ENCODE data around the gene SUCNR1.
"Not testable (repeated sequence)": the region's sequence is repeated elsewhere in the genome, so short reads cannot be mapped to it uniquely, and the experiment has no call there.

Gene SUCNR1

DNA sequence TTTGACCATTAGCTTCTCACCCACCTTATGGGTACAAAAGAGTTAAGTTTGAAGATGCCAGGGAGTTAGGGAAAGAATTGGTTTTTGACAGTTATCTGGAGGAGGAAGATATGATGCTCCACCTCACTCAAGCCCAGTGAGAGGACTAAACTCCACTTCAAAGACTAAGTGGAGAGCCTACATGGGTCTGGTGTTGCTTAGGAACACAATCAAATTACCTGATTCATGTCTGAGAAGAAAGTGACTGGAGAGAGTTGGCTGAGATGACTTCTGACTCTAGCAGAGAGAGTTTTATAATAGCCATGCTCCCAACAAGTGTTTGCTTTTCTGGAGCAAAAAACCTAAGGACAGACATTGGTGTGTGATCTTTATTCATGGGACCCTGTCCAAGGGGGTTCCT lies 43.3 kb downstream of the SUCNR1 start:
- Histone ChIP-seq H3K27ac (no peak overlapping the region), H3K9me3 (ENCODE audit: low read depth, low read length) (no peaks in the 10 kb centered on the region), H3K4me3 (no peak overlapping the region), H3K36me3 (ENCODE audit: insufficient read depth, low read length) (no peaks in the 10 kb centered on the region), H3K9ac (ENCODE audit: insufficient read length) (no peak overlapping the region)
- DNase-seq (ENCODE audit: low read depth, low spot score), result no peak
- TF ChIP-seq FOXP2 (optimal IDR thresholded peaks at IDR 0.05; ENCODE audit: control extremely low read depth, extremely low read length, insufficient read depth), result no peak
- TF ChIP-seq EZH2 (IDR thresholded peaks at IDR 0.05), result no peak
- TF ChIP-seq POLR2AphosphoS5 (IDR thresholded peaks at IDR 0.05; ENCODE audit: borderline replicate concordance, low read depth, low read length), result no peak

DNA sequence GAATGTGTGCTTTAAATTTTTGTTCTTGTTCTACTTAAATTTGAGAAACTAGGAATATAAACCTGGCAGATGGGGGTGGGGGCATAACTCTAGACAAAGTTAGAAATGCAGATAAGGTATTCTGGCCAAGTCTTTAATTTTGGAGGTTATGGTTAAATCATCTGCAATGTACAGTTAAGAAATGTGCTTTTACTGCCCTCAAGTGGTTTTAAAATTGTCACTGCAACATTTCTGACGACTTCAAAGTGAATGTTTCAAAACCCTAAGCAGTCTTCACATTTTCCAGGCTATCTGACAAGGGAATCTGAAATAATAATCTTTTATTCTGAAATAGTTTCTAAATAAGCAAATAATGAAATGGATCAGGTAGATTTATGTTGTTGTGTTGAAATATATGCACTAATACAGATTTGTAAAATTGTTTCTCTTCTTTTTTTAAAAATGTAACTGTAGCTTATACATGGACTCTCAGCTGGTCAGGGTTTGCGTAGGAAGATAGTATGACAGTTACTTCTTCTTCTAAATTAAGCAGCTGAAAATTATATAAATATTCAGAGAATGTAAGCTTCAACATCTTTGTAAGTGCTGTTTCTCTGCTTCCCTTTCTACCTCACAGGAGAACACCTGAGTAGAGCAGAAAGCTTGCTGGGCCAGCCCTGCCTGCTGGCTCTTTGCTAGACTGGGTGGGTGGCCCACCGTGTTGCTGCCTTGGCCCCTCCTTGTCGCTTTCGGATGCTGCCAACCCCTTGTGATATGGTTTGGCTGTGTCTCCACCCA lies 45.0 kb downstream of the SUCNR1 start:
- DNase-seq (ENCODE audit: low read depth, low spot score), result peak; percentile 91
- TF ChIP-seq EZH2 (IDR thresholded peaks at IDR 0.05) (no peak), POLR2AphosphoS5 (IDR thresholded peaks at IDR 0.05; ENCODE audit: borderline replicate concordance, low read depth, low read length) (no peak), FOXP2 (optimal IDR thresholded peaks at IDR 0.05; ENCODE audit: control extremely low read depth, extremely low read length, insufficient read depth) (no peak)
- Histone ChIP-seq H3K9ac (ENCODE audit: insufficient read length) (no peak overlapping the region), H3K9me3 (ENCODE audit: low read depth, low read length) (no peaks in the 10 kb centered on the region), H3K36me3 (ENCODE audit: insufficient read depth, low read length) (no peaks in the 10 kb centered on the region), H3K27ac (no peak overlapping the region), H3K4me3 (no peak overlapping the region)

GRCh38 chr3:151919030-151919328 lies 45.5 kb downstream of the SUCNR1 start:
- H3K9me3 ChIP-seq (ENCODE audit: low read depth, low read length), result no peaks in the 10 kb centered on the region
- no peak overlapping the region for H3K4me3 ChIP-seq
- TF ChIP-seq EZH2 (IDR thresholded peaks at IDR 0.05) (no peak), POLR2AphosphoS5 (IDR thresholded peaks at IDR 0.05; ENCODE audit: borderline replicate concordance, low read depth, low read length) (no peak), FOXP2 (optimal IDR thresholded peaks at IDR 0.05; ENCODE audit: control extremely low read depth, extremely low read length, insufficient read depth) (no peak)
- H3K27ac ChIP-seq, result no peak overlapping the region
- DNase-seq (ENCODE audit: low read depth, low spot score), result no peak
- H3K36me3 ChIP-seq (ENCODE audit: insufficient read depth, low read length), result no peaks in the 10 kb centered on the region
- H3K9ac ChIP-seq (ENCODE audit: insufficient read length), result no peak overlapping the region

GRCh38 chr3:151919446-151919845 lies 46.0 kb downstream of the SUCNR1 start:
- Histone ChIP-seq H3K36me3 (ENCODE audit: insufficient read depth, low read length) (no peaks in the 10 kb centered on the region), H3K9me3 (ENCODE audit: low read depth, low read length) (no peaks in the 10 kb centered on the region), H3K9ac (ENCODE audit: insufficient read length) (no peak overlapping the region), H3K4me3 (no peak overlapping the region), H3K27ac (no peak overlapping the region)
- no peak for DNase-seq (ENCODE audit: low read depth, low spot score)
- TF ChIP-seq POLR2AphosphoS5 (IDR thresholded peaks at IDR 0.05; ENCODE audit: borderline replicate concordance, low read depth, low read length) (no peak), FOXP2 (optimal IDR thresholded peaks at IDR 0.05; ENCODE audit: control extremely low read depth, extremely low read length, insufficient read depth) (no peak), EZH2 (IDR thresholded peaks at IDR 0.05) (no peak)

DNA sequence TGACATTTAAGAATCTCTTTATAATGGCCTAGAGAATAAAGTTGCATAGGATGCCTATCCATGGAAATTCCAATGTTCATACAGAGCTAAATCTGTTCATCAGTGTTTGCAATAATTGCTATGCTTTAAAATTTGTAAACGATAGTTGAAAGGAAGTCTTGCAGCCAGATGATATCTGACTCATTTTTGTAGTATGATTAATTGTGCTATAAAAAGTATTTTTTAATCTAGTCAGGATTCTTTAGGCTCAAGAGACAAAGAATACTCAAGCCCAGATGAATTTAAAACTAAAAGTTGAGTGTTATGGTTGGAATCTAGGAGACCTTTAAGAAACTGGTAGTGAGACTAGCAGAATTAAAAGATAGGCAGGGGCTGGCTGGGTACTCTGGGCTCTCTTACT lies 50.5 kb downstream of the SUCNR1 start:
- Histone ChIP-seq H3K4me3 (no peak overlapping the region), H3K36me3 (ENCODE audit: insufficient read depth, low read length) (no peaks in the 10 kb centered on the region), H3K27ac (peak overlapping the region; percentile 39; the same call in 1 of the 2 replicates), H3K9ac (ENCODE audit: insufficient read length) (no peak overlapping the region), H3K9me3 (ENCODE audit: low read depth, low read length) (no peaks in the 10 kb centered on the region)
- TF ChIP-seq EZH2 (IDR thresholded peaks at IDR 0.05) (no peak), POLR2AphosphoS5 (IDR thresholded peaks at IDR 0.05; ENCODE audit: borderline replicate concordance, low read depth, low read length) (no peak), FOXP2 (optimal IDR thresholded peaks at IDR 0.05; ENCODE audit: control extremely low read depth, extremely low read length, insufficient read depth) (no peak)
- DNase-seq (ENCODE audit: low read depth, low spot score), result peak; percentile 57

GRCh38 chr3:151924753-151925152 lies 51.3 kb downstream of the SUCNR1 start:
- TF ChIP-seq POLR2AphosphoS5 (IDR thresholded peaks at IDR 0.05; ENCODE audit: borderline replicate concordance, low read depth, low read length) (no peak), EZH2 (IDR thresholded peaks at IDR 0.05) (no peak), FOXP2 (optimal IDR thresholded peaks at IDR 0.05; ENCODE audit: control extremely low read depth, extremely low read length, insufficient read depth) (no peak)
- DNase-seq (ENCODE audit: low read depth, low spot score), result no peak
- Histone ChIP-seq H3K36me3 (ENCODE audit: insufficient read depth, low read length) (no peaks in the 10 kb centered on the region), H3K4me3 (no peak overlapping the region), H3K9me3 (ENCODE audit: low read depth, low read length) (no peaks in the 10 kb centered on the region), H3K27ac (no peak overlapping the region), H3K9ac (ENCODE audit: insufficient read length) (no peak overlapping the region)

- H3K9ac ChIP-seq (ENCODE audit: insufficient read length), result no peak overlapping the region
- H3K36me3 ChIP-seq (ENCODE audit: insufficient read depth, low read length), result no peaks in the 10 kb centered on the region
- no peaks in the 10 kb centered on the region for H3K9me3 ChIP-seq (ENCODE audit: low read depth, low read length)
- no peak for DNase-seq (ENCODE audit: low read depth, low spot score)
- no peak overlapping the region for H3K27ac ChIP-seq
- no peak for TF ChIP-seq POLR2AphosphoS5 (IDR thresholded peaks at IDR 0.05; ENCODE audit: borderline replicate concordance, low read depth, low read length)
- TF ChIP-seq EZH2 (IDR thresholded peaks at IDR 0.05), result no peak
- TF ChIP-seq FOXP2 (optimal IDR thresholded peaks at IDR 0.05; ENCODE audit: control extremely low read depth, extremely low read length, insufficient read depth), result no peak
- no peak overlapping the region for H3K4me3 ChIP-seq
Measured at GRCh38 chr3:151925419-151925818, 52.0 kb downstream of the SUCNR1 start.

DNA sequence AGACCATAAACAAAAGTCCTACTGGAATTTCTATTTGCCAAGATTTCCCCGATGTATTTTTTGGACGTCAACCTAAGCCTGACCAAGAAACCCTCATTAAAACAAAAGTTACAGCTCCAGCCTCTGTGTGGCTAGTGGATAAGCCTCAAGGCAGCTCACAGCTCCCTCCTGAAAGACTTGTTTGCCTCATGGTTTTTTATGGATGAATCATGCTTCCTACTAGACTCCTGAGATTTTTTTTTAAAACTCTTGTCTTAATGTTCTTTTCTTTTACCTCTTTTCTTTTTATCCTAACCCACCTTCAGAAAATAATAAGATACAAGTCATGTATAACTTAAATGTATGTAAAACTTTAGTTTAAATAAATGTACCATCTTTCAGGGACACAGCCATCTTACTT lies 52.4 kb downstream of the SUCNR1 start:
- Histone ChIP-seq H3K36me3 (ENCODE audit: insufficient read depth, low read length) (no peaks in the 10 kb centered on the region), H3K9ac (ENCODE audit: insufficient read length) (no peak overlapping the region), H3K4me3 (no peak overlapping the region), H3K9me3 (ENCODE audit: low read depth, low read length) (no peaks in the 10 kb centered on the region), H3K27ac (no peak overlapping the region)
- TF ChIP-seq POLR2AphosphoS5 (IDR thresholded peaks at IDR 0.05; ENCODE audit: borderline replicate concordance, low read depth, low read length), result no peak
- no peak for TF ChIP-seq EZH2 (IDR thresholded peaks at IDR 0.05)
- TF ChIP-seq FOXP2 (optimal IDR thresholded peaks at IDR 0.05; ENCODE audit: control extremely low read depth, extremely low read length, insufficient read depth), result no peak
- no peak for DNase-seq (ENCODE audit: low read depth, low spot score)

DNA sequence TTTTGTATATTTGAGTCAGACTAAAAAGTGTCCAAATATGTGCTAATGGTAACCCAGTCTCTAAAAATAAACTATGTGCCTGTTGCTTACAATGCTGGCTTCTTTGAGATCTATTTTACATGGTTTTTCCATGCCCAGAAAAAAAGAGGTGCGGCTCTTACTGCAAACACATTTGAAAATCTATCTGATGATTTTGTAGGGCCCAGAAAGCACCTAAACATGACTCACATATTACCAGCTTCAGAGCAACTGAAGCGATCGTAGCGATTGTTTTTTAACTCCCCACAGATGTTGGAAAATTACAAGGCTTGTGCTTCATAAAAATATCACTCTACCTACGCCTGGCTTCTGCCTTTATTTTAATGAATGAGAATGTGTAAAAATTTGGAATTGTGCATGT lies 53.5 kb downstream of the SUCNR1 start:
- Histone ChIP-seq H3K36me3 (ENCODE audit: insufficient read depth, low read length) (no peaks in the 10 kb centered on the region), H3K9me3 (ENCODE audit: low read depth, low read length) (no peaks in the 10 kb centered on the region), H3K27ac (no peak overlapping the region), H3K9ac (ENCODE audit: insufficient read length) (no peak overlapping the region), H3K4me3 (no peak overlapping the region)
- TF ChIP-seq EZH2 (IDR thresholded peaks at IDR 0.05) (no peak), POLR2AphosphoS5 (IDR thresholded peaks at IDR 0.05; ENCODE audit: borderline replicate concordance, low read depth, low read length) (no peak), FOXP2 (optimal IDR thresholded peaks at IDR 0.05; ENCODE audit: control extremely low read depth, extremely low read length, insufficient read depth) (no peak)
- no peak for DNase-seq (ENCODE audit: low read depth, low spot score)

DNA sequence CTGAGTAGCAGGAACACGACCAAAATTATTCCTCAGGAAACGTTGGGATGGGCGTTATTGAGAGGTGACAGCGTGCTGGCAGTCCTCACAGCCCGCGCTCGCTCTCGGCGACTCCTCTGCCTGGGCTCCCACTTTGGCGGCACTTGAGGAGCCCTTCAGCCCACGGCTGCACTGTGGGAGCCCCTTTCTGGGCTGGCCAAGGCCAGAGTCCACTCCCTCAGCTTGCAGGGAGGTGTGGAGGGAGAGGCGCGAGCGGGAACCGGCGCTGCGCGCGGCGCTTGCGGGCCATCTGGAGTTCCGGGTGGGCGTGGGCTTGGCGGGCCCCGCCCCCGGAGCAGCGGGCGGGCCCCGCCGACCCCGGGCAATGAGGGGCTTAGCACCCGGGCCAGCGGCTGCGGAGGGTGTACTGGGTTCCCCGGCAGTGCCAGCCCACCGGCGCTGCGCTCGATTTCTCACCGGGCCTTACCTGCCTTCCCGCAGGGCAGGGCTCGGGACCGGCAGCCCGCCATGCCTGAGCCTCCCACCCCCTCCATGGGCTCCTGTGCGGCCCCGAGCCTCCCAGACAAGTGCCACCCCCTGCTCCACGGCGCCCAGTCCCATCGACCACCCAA lies 54.6 kb downstream of the SUCNR1 start:
- DNase-seq (ENCODE audit: low read depth, low spot score); H3K9ac ChIP-seq (ENCODE audit: insufficient read length); H3K4me3 ChIP-seq; H3K27ac ChIP-seq; H3K36me3 ChIP-seq (ENCODE audit: insufficient read depth, low read length); H3K9me3 ChIP-seq (ENCODE audit: low read depth, low read length): not testable (repeated sequence)
